Stimulated activated CD4-positive, alpha-beta T cell treated with anti-CD3 and anti-CD28 coated beads, Interleukin-12 subunit alpha, Interleukin-12 subunit beta, amount 100 ng/mL, for 24 hours (primary cell): Measurements from ENCODE around the gene UBAC2.

Experiments used
- DNase-seq, 2 experiments: peaks; one replicate each; pipeline ENCODE4 v3.0.0-alpha.2; 2020; ENCODE audit warnings: low read depth in 2 of 2

Gene UBAC2

DNA sequence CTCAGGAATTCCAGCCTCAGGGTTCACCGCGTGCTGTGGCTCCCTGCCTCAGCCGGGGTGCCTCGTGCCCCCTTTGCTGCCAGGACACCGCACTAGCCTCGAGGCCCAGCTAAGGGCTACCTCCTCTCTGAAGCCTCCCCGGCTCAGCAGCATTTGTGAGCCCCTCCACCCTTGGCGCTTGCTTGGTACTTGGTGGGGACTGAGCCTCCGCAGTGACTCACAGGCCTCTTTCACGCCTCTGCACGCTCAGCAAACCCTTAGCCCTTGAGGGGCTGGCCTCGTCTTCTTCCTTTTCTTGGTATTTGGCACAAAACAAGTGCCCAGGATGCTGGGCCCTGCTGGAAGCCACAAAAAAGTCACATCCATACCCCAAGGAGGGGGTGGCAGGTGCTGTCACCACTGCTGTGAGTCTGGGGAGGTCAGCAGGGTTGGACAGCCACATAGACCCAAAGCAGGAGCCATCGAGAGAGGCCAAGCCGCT, 215.2 kb downstream of the UBAC2 start:
- no peak for DNase-seq

DNA sequence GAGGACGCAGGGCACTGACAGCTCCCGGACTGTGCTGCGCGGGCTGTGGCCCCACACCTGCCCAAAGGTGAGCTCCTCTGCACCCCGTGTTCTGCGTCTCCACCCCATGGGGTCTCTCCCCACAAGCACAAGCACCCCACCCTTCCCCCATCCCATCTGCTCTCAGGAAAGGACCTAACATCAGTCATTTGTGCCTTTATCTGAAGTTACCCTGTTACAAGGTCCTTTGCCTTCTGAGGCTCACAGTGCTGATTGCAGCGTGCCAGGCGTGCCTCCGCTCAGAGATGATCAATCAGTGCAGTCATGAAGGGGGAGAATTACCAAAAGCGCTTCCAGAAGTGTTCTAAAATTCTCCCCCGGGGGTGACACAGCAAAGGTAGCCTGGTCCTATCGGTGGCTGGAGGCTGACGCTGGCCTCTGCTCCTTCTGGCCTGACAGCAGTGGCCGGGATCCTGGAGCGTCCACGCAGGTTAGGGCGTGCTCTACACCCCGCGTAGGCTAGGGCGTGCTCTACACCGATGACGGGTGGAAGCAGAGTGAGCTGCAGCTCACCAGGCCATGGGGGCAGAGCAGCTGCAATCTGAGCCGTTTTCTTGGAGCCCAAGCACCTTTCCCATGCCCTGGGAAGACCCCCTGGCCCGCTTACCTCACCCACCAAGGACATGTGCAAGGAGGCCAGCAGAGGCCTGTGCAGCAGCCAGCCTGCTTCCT, 215.9 kb downstream of the UBAC2 start:
- DNase-seq, result no peak

DNA sequence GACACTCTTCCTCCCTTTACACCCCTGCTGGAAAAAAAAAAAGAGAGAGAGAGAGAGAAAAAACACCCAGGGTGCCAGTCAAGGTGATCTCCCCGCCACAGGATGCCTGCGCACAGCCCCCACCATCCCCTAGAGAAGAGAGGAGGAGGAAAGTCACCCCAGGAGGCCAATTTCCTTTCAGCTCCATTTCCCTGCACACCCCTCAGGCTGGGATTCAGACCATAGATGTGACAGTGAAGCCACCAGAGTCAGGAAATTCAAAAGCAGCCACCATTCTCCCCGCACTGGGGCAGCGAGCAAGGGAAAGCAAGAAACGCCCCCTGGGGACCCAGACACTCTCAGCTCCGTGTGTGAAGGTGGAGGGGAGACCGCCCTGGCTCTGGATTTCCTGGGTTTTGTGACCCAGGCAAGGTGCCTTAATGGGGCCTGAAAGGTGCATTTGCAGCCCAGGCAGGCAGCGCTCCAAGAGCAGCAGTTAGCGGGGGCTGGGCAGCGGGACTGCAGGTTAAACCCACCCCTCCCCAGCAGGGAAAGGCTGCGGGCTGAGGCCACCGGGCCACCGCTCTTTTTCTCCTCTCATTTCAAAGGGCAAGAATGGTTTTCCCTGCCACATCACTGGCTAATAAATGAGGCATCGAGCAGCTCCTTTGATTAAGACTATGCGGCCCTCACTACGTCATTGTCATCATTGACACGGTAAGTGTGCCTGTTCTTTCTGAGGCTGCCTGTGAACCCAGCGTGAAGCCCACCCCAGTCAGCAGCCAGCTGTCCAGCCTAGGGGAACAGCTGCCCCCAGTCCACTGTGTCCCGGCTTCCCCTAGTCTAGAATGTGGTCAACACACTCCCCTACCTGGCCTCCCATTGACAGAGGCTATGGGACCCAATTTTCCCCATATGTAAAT, 216.8 kb downstream of the UBAC2 start:
- no peak for DNase-seq

DNA sequence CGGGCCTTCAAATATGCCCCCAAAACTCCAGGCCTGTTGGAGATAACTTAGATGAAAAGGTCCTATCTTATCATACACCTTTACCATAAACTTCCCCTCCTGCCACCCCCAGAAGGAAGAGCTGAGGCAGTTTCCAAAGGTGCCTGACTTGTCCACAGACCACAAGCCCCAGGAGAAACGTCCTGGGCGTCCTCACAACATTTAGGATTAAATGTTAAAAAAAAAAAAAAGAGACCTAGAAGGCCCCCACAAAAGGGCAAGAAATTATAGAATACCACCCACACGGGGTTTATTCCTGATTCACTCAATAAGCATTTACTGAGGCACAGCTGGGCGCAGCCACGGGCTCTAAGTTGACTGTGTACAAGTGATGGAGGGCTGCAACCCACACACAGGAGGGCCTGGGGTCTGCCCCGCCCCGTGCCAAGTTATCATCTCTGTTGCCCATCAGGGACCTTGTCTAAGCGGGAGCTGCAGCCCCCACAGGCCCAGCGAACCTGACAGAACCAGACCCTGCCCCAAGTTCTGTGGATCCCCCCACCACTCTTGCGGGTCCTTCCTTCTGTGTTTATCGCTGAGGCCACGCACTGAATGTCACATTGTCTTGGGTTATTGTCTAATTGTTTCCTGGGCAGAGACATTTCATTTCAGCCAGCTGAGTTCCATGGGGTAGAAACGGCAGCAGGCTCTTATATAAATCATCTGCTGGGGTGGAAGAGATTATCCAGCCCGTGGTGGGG, 217.6 kb downstream of the UBAC2 start:
- no peak for DNase-seq

DNA sequence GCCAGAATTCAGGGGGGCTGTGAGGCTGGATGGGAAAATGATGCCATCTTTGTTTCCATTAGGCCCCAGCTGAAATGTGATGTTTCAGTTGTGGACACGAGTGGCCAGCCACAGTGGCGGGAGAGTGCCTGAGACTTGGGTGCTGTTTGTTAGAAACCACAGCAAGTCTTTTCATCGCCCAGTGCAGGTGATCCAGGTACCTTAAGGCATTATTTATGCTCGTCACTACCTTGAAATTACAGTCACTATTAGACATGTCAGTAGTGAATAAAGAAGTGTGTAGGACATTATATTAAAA, 218.1 kb downstream of the UBAC2 start:
- DNase-seq, result no peak

DNA sequence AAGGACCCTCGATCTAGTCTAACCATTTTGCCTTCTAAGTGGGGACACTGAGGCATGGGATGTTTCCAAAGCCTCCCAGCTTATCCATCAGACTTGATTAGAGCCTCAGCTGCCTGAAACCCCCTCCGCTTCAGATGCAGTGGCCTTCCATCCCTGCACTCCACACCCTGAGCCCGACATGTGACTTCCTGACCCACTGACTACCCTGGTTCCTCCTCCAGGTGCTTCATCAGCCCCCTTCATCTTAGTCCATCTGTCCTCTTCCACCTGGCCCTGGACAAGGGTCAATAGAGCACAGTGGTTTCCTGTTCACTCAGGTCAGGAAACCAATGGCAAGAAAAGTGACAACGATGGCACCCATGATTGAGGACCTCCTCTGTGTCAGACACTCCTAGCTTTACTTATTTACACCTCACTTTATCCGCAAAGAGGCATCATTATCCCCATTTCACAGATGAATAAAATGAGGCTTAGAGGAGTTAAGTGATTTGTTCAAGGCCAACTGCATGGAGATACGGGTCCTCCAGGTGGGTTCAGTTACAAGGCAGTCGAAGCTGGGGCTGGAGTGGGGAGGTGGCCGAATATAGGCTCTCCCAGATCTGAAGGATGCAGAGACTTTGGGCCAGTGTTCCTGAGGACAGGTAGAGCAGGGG, 219.1 kb downstream of the UBAC2 start:
- no peak for DNase-seq

DNA sequence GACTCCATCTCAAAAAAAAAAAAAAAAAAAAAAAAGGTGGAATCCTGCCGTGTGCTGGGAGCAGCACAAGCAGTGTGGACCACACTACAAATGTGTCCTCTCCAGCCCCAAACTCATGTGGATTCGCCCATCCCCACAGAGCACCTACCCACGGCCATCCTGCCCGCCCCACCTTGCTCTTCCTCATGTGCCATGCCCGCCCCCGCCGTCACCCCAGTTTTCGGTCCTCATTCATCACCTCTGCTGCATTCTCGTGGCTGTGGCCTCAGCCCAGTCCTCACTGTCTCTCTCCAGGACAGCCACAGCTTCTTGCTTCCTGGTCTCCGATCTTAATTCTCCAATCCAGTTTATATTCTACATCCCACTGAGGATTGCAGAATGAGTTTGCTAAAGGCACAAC, 220.6 kb downstream of the UBAC2 start:
- no peak for DNase-seq

DNA sequence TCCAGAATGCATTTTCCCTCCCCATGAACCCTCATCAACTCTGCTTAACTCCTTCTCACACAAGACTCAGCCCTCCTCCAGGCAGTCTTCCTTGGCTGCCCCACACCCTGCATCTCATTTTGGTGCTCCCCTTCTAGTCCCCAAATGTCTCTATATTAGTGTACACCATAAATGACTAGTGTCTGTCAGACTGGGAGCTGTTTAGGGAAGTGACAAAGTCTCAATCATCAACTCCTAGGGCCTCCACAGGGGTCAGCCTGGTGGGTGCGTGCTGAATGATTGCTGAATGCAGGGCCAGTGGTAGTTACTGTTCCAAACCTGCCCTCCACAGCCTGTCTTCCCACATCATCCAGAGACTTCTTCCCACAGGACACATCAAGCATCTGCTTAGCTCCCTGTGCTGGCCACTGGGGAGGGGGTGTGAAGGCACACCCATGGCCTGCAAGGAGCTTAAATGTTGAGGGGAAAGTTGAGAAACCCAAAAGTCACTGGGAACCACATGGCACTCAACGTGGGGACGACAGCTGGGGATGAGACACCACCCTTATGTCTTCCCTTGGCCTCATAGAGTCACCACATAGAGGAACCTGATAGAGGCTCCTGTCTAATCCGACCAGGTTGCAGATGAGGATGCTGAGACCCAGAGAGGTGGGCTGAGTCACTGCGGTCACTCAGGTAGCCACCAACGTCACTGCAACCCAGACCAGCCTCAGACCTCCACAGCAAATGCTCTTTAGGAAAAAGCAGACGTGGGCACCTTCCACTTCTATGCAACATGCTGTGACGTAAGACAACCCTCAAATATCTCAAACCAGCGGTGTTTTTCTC, 221.3 kb downstream of the UBAC2 start:
- DNase-seq, result no peak

DNA sequence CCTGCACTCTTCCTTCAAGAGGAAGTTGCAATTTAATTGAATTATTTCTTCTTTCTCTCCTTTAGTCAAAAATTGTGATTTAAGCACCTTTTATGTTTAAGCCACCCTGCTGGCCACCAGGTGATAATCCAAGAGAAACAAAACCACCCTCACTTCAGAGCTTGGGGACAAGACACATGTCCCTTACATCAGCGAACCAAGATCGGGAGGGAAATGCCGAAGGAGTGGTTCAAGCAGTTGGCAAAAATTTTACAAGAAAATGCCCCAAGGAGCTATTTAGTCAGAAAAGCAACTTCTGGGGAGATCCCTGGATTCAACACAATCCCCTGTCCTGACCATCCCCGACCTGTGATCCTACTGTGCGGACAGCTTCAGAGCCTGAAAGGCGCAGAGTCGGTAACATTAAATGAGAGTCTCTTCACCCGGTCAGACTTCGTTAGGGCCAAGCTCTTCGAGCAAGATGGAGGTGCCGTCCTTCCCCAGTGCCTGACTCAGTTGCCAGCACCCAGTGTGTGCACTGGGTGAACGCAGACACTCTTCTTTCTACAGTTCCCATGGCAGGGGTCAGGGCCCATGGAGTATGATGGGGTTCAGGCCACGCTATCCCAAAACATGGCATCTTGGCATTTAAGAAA, 222.0 kb downstream of the UBAC2 start:
- DNase-seq, result no peak

DNA sequence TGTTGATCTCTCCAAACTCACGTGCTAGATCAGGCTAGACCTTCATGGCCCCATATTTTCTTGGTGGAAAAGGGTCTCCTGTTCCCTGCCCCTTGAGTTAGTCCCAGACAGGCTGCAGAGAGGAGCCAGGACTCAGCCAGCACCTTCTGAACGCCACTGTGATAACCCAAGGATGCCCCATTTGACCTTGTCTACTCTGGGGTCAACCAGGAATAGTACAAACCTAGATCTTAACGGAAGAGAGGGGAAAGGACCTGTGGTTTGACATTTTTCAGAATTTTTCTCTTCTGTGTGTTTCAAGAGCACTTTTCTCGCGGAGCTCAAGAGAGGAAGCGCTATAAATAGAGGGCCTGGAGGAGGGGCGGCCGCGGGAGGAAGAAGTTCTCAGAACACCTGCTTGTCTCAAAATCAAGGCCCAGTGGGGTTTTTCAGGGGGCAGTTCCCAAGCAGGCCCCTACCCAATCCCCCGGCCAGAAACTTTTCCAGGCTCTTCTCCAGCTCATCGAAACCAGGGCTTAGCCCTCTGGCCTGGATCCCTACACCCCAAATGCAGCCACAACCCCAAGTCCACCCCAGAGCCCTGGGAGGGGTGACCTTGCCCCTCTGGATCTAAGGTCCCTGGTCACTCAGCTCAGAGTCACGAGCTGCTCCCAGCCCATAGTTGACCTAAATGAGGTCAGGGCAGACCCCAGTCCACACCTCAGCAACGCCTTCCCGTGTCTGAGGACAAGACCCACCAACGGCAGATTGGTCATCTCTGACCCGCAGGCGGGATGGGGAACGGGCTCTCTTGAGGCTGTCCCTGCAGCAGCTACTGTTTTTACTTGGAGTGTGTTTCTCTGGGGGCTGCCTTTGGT, 225.1 kb downstream of the UBAC2 start:
- no peak for DNase-seq

DNA sequence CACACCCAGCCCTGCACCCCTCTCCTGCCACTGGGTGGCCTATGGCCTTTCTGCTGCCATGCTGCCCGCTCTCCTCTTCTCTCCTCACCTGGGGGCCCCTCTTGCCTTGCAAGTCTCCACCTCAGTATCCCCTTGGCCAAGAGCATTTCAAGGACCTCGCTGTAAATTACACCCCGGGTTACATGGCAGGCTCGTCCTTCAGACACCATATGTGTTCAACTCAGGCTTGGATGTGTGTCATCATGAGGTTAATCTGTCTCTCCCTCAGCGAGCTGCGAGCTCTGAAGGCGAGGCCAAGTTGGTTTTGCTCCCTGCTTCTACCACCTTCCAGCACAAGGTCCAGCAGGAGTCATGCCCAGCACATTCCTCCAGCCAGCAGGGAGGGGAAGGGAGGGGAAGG, 225.8 kb downstream of the UBAC2 start:
- DNase-seq, result no peak

DNA sequence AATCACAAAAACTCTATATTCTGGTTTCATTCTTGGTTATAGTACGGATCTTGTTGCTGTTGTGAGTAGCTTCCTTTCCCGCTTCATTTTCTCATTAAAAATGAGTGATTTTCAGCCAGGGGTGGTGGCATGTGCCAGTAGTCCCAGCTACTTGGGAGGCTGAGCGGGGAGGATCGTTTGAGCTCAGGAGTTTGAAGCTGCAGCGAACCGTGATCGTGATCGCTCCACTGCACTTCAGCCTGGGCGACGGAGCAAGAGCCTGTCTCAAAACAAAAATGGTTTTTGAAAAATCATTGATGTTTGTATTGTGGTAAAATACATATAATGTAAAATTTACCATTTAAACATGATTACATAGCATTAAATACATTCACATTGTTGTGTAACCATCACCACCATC, 229.0 kb downstream of the UBAC2 start:
- no peak for DNase-seq

DNA sequence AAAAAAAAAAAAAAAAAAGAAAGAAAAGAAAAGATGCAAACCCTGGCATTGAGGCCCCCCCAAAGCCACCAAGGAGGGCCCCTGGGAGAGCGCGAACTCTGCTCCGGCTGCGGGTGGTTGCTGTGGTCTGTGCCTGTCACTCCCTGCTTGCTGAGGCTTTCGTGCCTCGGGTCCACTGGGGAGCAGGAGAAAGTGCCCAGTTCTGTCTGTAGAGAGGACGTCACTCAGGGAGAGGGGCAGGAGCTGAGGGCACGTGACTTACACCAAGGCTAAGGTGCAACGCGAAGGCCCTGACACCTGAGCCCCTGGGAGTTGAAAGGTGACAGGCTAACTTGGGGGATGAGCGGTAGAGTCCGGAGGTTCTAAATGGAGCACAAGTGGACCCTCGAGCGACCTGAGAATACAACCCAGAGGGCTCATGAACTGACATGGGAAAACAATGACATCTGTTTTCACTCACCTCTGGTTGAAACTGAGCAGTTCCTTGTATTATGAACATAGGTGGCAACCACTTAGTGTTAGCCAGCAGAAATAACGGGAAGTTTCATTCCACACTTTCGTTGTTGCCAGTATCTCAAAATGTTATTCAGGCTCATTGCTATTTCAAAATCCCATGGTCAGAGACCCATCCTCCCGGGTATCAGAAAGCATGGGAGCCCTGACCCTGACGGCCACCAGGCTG, 231.4 kb downstream of the UBAC2 start:
- no peak for DNase-seq

DNA sequence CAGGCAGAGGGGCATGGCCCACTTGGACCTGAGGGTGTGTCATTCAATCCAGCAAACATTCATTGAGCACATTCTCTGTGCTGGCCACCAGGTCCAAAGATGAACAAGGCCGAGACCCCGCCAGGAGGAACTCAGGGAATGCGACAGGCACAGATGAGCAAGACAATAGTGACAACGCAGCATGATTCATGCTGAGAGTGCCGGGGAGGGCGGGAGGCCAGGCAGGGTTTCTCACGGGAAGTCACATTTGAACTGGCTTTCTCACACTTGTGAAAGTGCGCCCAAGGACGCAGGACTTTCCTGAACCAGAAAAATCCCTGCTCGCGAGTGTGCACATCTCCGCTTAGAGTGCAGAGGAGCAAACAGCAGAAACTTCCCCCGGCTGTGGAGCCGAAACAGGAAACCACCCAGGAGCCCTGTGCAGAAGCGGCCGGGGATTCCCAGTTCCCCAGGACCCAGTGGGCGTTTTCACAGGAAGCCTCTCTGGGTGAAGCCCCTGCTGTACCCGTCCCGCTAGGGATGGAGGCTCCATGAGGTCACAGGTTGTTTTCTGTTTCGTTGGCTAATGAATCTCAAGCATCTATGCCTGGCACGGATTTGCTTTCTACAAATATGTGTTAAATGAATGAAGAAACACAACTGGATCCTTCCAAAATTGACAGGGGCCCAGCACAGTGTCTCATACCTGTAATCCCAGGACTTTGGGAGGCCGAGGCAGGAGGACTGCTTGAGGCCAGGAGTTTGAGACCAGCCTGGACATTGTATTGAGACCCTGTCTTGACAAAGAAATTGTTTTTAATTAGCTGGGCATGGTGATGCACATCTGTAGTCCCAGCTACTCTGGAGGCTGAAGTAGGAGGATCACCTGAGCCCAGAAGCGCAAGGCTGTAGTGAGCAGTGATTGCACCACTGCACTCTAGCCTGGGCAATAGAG, 232.2 kb downstream of the UBAC2 start:
- DNase-seq, result peak; percentile 83 to 91

DNA sequence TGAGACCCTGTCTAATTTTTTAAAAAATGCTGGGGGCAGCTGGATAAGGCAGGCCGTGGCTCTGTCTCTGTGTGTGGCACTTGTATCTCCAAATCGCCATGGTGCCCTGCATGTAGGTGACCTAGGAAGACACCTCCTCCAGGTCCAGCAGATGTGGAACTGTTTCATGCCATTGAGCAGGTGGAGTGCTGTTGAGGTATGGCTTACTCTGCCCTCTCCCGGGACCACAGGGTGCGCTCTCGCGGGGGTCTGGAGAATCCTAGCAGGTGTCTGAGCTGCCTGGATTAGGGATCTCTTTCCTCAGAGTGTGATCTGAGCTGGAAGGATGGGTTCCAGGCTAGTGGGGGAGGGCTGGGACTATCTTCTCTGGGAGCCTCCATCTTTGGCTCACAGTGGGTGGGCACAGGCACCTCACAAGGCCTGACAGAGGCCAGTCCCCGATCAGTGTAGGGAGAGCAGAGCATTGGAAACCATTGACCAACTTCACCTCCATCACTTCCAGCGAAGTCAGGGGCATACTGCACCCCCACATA, 233.0 kb downstream of the UBAC2 start:
- no peak for DNase-seq

DNA sequence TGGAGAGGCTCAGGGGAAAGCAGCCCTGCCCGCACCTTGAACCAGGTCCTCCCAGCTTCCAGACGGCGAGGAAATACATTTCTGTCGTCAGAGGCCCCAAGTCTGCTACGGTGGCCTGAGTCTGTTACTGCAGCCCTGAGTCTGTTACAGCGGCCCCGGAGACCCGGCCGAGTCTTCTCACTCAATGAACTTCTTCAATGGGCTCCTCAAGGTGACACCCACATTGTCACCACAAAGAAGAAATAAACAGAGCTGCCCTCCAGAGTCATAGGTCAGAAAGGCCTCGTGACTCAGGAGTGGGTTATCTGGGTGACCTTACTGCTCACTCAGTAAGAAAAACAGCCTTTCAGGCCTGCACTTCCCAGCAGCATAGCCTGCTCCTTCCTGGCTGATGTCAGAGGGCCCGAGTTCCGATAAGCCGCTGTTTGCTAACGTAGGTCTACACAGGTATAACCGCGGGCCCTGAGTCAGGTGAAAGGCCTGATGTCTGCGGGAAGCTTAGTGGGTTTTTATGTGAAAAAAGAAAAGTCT, 233.7 kb downstream of the UBAC2 start:
- DNase-seq, result peak; percentile 55 to 63

DNA sequence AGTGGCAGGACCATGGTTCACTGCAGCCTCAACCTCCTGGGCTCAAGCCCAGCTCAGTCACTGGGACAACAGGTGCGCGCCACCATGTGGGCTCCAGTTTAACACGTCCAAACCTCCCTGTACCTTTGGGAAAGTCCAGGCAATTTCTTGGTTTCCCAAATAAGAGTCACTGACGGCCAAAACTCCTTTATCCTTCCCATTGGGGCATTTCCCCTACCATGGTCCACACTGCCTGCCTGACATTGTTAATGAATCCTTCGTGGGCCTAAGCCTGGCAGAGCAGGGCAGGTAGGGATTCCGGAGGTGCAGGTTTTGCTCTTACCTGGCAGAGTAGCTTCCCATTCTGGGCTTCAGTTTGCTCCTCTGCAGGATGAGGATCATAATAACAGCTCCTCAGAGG, 234.5 kb downstream of the UBAC2 start:
- DNase-seq, result no peak
